ENCODE data around the gene CPE. TPM values are rescaled to one million over a fixed set of nuclear protein-coding genes. Genes with fewer than 3 reads are reported as not detected.
A peak's percentile ranks its signal among the peaks of the same experiment; 100 is the strongest.

Gene CPE
- total RNA-seq, 4 donors from 2014 or later: 126 to 272 (median 201) TPM

DNA sequence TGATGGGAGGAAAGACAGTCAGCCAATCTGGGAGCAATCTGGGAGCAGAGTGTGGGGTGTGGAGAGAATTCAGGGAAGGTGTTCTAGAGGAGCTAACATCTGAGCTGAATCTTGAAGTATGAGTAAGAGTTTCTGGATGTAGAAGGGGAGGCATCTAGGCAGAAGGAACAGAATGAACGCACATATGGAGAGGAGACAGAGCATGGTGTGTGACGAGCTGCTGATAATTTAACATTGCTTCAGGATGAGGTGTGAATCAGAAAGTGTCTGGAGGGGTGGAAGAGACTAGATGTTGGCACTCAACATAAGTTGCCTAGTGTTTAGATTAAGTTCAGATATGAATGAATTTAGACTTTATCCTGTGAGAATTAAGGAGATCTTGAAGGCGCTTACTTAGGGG is 58.9 kb downstream of the CPE start:
- Histone ChIP-seq H3K4me3 (no peak overlapping the region), H3K36me3 (no peaks in the 10 kb centered on the region), H3K27ac (no peak overlapping the region), H3K4me1 (peaks cover 0 to 19% (median 5%) of the 10 kb centered on the region in 3 donors), H3K27me3 (no peaks in the 10 kb centered on the region), H3K9me3 (no peaks in the 10 kb centered on the region)
- no peak for ATAC-seq
- 89 to 100% methylated on average over 2 to 3 of the region's 3 CpGs for WGBS, 2 donors (ENCODE audit: low coverage in 1 of 2)
- TF ChIP-seq, protein P1, sequence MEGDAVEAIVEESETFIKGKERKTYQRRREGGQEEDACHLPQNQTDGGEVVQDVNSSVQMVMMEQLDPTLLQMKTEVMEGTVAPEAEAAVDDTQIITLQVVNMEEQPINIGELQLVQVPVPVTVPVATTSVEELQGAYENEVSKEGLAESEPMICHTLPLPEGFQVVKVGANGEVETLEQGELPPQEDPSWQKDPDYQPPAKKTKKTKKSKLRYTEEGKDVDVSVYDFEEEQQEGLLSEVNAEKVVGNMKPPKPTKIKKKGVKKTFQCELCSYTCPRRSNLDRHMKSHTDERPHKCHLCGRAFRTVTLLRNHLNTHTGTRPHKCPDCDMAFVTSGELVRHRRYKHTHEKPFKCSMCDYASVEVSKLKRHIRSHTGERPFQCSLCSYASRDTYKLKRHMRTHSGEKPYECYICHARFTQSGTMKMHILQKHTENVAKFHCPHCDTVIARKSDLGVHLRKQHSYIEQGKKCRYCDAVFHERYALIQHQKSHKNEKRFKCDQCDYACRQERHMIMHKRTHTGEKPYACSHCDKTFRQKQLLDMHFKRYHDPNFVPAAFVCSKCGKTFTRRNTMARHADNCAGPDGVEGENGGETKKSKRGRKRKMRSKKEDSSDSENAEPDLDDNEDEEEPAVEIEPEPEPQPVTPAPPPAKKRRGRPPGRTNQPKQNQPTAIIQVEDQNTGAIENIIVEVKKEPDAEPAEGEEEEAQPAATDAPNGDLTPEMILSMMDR (IDR thresholded peaks at IDR 0.05): no peak
- TF ChIP-seq POLR2AphosphoS5 (IDR thresholded peaks at IDR 0.05) (no peak), POLR2A (IDR thresholded peaks at IDR 0.05) (no peak), EP300 (IDR thresholded peaks at IDR 0.05) (no peak)

GRCh38 chr4:165439344-165439743 is 60.5 kb downstream of the CPE start:
- WGBS, 2 donors (ENCODE audit: low coverage in 1 of 2): 50 to 61% methylated on average over 2 of the region's 2 CpGs
- ATAC-seq: no peak
- no peak for TF ChIP-seq POLR2AphosphoS5 (IDR thresholded peaks at IDR 0.05)
- TF ChIP-seq EP300 (IDR thresholded peaks at IDR 0.05): no peak
- no peak for TF ChIP-seq POLR2A (IDR thresholded peaks at IDR 0.05)
- TF ChIP-seq, protein P1 (IDR thresholded peaks at IDR 0.05): no peak
- H3K4me3 ChIP-seq: no peak overlapping the region
- no peak overlapping the region for H3K27ac ChIP-seq
- no peaks in the 10 kb centered on the region for H3K36me3 ChIP-seq
- no peaks in the 10 kb centered on the region for H3K9me3 ChIP-seq
- H3K4me1 ChIP-seq: peaks cover 0 to 19% (median 5%) of the 10 kb centered on the region in 3 donors
- no peaks in the 10 kb centered on the region for H3K27me3 ChIP-seq

- peaks cover 0 to 19% (median 5%) of the 10 kb centered on the region in 3 donors for H3K4me1 ChIP-seq
Observed at GRCh38 chr4:165439981-165440380, 61.2 kb downstream of the CPE start.

DNA sequence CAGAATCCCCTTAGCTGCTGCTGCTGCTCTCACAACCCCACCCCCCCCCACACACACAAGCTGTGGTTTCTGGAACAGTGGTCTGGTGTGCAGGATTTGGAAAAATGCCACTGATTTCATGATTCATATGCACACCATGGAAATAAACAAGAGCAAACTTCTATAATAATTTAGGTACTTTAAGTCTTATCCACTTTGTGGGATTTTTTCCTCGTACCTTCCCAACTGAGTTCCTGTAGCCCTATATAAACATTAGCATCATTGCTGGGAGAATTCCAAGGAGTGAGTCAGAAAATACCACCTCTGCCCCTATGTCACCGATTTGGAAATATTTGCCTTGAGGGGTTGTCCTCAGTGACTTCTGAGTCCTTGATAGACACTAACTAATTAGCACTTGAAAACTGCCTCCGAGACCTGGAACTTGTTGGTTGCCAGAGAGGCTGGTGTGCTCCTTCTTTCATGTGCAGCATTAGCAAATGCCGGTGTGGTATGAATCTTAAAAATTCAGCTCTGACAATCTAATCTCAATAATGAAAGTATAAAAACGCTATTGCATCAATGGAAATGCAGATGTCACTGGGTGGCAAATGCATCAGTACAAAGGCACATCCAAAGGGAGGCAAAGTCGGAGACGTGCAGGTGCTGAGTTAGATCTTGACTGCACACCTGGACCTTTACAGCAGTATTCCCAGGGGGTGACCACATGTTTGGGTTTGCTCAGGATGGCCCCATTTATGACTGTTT is 61.8 kb downstream of the CPE start:
- no peak for ATAC-seq
- WGBS, 2 donors (ENCODE audit: low coverage in 1 of 2): 29 to 47% methylated on average over 6 to 7 of the region's 7 CpGs
- H3K9me3 ChIP-seq: no peaks in the 10 kb centered on the region
- H3K36me3 ChIP-seq: no peaks in the 10 kb centered on the region
- H3K4me1 ChIP-seq: peaks cover 0 to 19% (median 5%) of the 10 kb centered on the region in 3 donors
- no peak overlapping the region for H3K27ac ChIP-seq
- no peaks in the 10 kb centered on the region for H3K27me3 ChIP-seq
- H3K4me3 ChIP-seq: no peak overlapping the region
- peak; percentile 61 for TF ChIP-seq POLR2AphosphoS5 (IDR thresholded peaks at IDR 0.05)
- TF ChIP-seq, protein P1 (IDR thresholded peaks at IDR 0.05): no peak

More at GRCh38 chr4:165439981-165440380, 61.2 kb downstream of the CPE start:
- Histone ChIP-seq H3K36me3 (no peaks in the 10 kb centered on the region), H3K27me3 (no peaks in the 10 kb centered on the region), H3K9me3 (no peaks in the 10 kb centered on the region), H3K4me3 (no peak overlapping the region), H3K27ac (no peak overlapping the region)
- no peak for TF ChIP-seq EP300 (IDR thresholded peaks at IDR 0.05)
- TF ChIP-seq POLR2AphosphoS5 (IDR thresholded peaks at IDR 0.05): no peak
- no peak for TF ChIP-seq POLR2A (IDR thresholded peaks at IDR 0.05)
- TF ChIP-seq, protein P1 (IDR thresholded peaks at IDR 0.05): no peak
- ATAC-seq: no peak
- 35 to 36% methylated on average over 1 of the region's 1 CpG for WGBS, 2 donors (ENCODE audit: low coverage in 1 of 2)

DNA sequence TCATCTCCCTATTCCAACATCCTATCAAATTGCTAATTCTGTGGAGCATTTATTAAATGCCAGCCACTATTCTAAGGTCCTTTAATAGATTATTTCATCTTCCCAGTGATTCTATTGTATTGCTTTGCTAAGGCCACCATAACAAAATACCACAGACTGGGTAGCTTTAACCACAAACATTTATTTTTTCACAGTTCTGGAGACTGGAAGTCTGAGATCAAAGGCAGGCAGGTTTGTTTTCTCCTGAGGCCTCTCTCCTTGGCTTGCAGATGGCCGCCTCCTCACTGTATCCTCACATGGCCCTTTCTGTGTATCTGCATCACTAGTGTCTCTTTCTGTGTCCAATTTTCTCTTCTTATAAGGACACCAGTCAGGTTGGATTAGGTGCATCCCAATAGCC is 64.5 kb downstream of the CPE start:
- no peaks in the 10 kb centered on the region for H3K27me3 ChIP-seq
- WGBS, 2 donors (ENCODE audit: low coverage in 1 of 2): 100% methylated on average over 1 of the region's 1 CpG; no CpG with 5 or more reads in 1 of the 2 donors
- peaks cover 0 to 19% (median 5%) of the 10 kb centered on the region in 3 donors for H3K4me1 ChIP-seq
- ATAC-seq: no peak
- H3K36me3 ChIP-seq: no peaks in the 10 kb centered on the region
- TF ChIP-seq EP300 (IDR thresholded peaks at IDR 0.05) (no peak), POLR2AphosphoS5 (IDR thresholded peaks at IDR 0.05) (no peak), POLR2A (IDR thresholded peaks at IDR 0.05) (no peak)
- TF ChIP-seq, protein P1 (IDR thresholded peaks at IDR 0.05): no peak
- no peaks in the 10 kb centered on the region for H3K9me3 ChIP-seq
- no peak overlapping the region for H3K4me3 ChIP-seq
- no peak overlapping the region for H3K27ac ChIP-seq
